Stomach (tissue), 4 donors: ENCODE measurements around the gene ALG5.

Experiments used
- POLR2A ChIP-seq, 4 donors: fragments of 450-650 bp; IDR thresholded peaks; one replicate each; pipeline ENCODE4 v1.6.1; 2016; ENCODE audit warnings: antibody characterized with exemption in 4 of 4, control low read depth in 2 of 4, mild to moderate bottlenecking in 1 of 4, moderate library complexity in 1 of 4
- TF ChIP-seq, protein P1 (sequence below), 7 experiments: fragments of 450-650 bp in 4 of 7; fragments of 200-600 bp in 3 of 7; sonication (generic) in 3 of 7; IDR thresholded peaks; one replicate each; pipeline ENCODE4 v1.5.1; 2016 to 2019; ENCODE audit warnings: antibody characterized with exemption in 7 of 7, control low read depth in 2 of 7, mild to moderate bottlenecking in 1 of 7

DNA sequence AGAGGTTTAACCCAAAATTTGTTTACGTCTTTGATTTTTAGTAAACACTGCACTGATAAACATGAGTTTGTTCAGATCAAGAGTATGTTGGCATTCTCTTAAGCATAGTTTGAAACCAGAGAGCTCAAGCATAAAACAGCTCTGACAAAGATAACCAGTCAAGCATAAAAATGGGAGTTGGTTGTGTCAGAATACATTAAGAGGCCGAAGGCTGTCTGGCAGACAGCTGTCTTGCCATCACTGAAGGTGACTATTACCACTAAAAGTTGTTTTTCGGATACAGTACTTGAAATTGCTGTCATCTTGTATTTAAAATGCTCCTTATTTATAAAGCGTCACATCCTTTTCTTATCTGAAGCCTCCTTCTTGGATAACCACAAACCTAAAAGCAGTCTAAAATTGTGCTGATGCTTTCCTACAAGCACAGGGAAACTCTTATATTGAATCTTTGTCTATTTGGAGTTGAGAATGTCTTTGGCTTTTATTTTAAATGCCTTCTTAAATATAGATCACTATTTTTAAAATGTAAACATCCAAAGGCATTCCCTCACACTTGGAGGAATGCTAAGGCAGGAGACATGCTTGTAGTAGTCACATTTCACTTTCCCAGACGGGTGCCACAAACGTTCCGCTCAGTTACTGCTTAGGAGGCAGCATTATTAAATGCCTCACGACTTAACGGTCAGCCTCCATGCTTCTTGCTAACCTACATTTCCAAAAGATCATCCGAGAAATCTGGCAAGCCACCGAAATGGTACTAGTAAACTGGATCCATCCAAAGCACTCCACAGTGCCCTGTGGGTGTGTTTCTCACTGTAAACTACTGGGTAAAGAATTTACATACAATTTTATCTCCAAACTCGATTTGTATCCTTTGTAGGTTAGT lies 80.7 kb downstream of the ALG5 start:
- TF ChIP-seq POLR2A (IDR thresholded peaks at IDR 0.05): no peak
- TF ChIP-seq, protein P1, sequence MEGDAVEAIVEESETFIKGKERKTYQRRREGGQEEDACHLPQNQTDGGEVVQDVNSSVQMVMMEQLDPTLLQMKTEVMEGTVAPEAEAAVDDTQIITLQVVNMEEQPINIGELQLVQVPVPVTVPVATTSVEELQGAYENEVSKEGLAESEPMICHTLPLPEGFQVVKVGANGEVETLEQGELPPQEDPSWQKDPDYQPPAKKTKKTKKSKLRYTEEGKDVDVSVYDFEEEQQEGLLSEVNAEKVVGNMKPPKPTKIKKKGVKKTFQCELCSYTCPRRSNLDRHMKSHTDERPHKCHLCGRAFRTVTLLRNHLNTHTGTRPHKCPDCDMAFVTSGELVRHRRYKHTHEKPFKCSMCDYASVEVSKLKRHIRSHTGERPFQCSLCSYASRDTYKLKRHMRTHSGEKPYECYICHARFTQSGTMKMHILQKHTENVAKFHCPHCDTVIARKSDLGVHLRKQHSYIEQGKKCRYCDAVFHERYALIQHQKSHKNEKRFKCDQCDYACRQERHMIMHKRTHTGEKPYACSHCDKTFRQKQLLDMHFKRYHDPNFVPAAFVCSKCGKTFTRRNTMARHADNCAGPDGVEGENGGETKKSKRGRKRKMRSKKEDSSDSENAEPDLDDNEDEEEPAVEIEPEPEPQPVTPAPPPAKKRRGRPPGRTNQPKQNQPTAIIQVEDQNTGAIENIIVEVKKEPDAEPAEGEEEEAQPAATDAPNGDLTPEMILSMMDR (IDR thresholded peaks at IDR 0.05): no peak
